ENCODE results near the gene TTC4.
"Not testable (repeated sequence)": the region's sequence is repeated elsewhere in the genome, so short reads cannot be mapped to it uniquely, and the experiment has no call there.

The TTC4 gene

DNA sequence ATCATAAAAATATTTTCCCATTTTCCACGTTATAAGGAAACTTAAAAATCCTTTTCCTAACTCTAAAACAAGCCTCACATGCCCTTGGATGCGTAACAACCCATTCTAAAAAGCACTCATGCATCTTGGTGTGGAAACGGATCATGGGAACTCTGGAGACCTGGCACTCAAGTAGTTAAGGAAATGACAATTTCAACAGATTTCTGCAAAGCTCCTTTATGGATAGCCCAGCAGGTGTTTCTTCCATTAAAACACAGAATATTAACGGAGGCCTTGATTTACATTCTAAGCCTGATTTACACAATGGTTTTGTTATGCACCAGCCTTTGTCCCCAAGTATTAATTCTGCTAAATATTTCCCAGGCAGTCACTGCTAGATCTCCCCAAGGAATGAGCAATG is 35.8 kb downstream of the TTC4 start:
- no peak for DNase-seq

DNA sequence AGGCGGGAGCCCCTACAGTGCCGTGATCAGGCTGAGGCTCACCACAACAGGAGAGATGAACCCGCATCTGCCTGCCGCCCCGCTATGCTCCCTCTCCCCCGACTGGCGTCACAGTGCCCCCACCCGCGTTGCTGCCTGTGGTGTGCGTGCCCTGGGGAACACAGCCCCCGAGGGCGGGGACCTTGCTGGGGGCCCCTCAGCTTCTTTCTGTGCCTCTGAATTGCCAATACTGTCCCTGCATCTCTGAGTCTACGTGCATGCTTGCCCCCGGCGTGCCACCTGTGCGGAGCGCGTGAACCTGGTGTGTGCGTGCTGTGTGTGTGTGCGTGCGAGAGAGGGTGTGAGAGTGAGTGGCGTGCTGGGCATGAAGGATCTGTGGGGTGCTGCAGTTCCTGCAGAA is 38.4 kb downstream of the TTC4 start:
- no peak for DNase-seq

DNA sequence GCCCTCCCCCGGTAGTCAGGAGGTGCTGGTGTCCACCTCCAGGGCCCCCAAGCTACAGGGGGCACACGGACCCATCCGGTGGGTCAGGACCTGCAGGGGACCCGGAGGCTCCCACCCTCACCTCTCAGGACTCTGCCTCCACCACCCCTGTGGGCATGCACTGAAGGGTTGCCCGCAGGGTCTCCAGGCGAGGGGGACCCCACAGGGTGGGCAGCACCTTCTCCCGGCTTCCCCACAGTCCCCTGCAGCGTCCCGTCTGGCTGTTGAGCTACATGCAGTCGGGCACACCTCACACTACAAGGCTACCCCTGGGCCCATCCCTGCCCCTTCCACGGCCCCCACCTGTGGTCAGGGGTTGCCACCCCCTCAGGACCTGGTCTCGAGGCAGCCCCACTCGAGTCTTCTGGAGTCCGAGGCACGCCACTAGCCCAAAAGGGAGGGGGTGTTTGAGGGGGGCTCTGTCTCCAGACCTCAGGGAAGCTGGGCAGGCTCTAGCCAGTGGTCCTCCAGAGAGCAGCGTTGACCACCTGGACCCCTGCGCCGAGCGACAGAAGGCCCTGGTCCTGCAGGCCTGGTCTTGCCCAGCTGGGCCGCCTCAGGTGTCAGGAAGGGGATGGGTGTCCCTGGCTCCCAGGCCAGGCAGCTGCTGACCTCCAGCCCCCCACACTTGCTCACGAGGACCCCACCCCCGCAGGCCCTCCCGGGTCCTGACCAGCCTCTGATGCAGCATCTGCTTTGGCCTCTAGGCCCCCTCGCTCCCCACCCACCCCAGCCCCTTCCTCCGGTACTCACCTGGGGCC is 39.0 kb downstream of the TTC4 start:
- DNase-seq: no peak

DNA sequence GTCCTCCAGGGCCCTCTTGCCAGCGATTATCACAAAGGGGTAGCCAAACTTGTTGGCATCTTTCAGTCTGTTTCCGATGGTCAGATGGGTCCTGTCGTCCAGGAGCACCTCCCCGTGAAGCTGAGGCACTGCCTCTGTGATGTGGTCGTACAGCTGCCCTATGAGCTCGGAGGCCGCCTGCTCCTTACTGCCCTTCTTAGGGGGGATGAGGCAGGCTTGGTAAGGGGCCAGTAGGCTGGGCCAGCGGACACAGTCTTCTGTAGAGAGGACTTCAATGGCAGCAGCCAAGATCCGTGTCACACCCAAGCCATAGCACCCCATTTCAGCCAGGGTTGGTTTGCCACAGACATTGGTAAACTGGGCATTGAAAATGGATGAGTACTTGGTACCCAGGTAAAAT is 42.2 kb downstream of the TTC4 start:
- no peak for DNase-seq

DNA sequence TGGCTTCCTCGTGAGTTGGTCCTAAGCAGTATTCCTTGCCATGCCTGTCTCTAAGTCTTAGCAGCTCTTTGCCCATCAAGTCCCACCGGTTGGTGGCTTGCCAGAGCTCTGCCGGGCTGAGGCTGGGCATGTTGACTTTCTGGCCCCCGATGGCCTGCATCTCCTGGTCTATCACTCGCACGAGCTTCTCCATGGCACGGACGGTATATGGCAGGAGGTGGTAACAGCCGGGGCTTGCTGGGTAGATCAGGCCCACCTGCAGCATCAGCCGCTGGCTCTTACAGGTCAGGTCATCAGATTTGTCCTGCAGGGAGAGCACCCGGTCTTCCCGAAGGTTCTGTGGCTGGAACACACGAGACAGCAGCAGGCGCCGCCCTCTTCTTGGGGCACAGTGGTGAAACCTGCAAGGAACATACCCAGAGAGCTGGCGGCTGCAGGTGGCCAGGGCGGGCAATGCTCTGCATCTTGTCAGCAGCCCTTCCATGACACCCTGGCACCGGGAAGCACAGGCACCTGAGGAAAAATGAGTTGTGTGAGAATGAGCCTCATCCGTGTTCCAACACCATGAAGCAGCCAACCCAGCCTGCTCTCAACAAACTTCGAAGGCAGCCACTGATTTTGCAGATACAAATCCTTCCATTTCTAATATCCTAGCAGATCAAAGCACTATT is 43.2 kb downstream of the TTC4 start:
- DNase-seq: no peak

DNA sequence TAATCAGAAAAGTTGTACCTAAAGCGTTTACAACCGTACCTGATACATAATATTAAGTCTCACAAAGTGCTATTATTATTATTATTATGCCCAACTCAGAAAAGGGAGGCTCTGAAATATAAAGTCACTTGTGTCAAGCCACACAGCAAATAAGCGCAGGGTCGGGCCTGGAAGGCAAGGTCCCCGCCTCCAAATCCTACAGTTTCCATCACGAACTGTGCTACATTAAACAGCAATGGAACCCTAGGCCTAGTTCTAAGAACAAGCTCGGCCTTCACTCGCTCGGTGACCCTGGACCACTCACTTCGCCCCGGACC is 48.1 kb downstream of the TTC4 start:
- DNase-seq: no peak

DNA sequence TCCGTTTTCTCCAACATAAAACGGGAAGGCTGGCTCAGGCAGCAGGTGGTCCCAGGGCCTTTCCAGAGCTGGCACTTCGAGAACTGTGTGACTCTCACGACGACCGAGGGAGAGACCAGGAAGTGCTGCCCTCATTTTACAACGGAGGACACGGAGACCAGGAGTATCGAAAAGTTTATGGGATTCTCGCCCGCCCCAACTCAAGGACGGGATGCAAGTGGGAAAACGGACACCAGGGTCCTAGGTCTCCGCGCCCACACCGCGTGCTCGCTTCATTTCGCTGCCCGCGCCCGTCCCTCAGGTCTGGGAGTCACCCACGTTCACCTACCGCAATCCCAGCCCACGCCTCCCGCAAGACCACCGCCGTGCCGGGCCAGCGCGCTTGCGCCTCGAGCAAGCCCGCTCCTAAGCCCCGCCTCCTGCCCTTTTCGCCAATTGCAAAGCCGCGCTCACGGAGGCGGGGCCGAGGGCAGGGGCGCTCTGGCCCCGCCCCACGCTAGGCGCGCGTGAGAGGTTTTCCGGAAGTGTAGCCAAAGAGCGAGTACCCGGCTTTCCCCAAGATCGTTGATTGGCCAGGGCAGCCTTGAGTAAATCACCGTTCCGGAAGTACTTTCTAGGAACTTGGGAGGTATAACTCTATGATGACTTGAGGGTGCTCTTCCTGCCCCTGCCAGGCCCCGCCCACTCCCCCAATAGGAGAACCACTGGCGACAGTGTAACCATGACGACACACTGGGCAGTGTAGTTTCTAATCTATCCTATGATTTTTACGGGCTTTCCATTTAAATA is 48.7 kb downstream of the TTC4 start, which contains the start of gene PARS2:
Gene PARS2 (minus strand): TSS at position 391 of the 789 bp plus-strand sequence. CDS start 5,362 bp downstream, outside the sequence.
- peak; percentile 98 for DNase-seq

DNA sequence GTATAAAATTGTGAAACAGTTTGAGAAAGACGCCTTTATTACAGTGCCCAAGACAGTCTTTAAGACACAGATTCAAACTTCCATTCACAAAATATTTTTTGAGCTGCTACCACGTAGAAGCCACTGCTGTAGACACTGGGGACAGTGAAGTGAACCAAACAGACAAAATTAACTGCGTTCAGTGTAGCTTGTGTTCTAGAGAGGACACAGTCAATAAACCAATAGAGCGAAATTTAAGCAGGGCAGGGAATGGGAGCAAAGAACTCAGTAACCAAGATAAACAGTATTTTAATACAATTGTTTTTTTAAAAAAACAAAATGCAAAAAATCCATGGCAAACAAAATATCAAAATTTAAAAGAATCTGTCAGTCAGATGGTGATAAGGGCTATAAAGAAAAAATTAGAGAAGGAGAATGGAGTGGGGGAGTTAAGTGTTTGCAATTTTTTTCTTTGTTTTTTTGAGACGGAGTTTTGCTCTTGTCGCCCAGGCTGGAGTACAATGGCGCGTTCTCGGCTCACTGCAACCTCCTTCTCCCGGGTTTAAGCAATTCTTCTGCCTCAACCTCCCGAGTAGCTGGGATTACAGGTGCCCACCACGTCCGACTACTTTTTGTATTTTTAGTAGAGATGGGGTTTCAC is 49.4 kb downstream of the TTC4 start:
- DNase-seq: no peak

DNA sequence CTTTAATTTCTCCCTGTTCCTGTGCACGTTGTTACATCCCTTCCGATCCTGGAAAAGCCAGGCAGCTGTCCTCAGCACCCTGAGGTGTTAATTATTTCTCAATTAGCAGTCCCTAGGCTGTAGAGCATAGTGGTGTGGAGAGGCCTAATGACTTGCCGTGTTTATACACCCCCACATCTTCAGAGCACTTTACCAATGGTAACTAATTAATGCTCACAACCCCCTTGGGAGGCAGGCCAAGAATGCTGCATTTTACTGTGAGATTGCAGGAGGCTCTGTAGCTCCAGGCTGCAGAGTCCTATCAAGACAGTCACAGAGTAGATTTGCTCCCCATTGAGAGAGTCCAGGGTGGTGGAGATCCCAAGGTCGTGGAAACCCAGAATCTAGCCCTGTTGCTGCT is 51.1 kb downstream of the TTC4 start:
- DNase-seq: no peak

DNA sequence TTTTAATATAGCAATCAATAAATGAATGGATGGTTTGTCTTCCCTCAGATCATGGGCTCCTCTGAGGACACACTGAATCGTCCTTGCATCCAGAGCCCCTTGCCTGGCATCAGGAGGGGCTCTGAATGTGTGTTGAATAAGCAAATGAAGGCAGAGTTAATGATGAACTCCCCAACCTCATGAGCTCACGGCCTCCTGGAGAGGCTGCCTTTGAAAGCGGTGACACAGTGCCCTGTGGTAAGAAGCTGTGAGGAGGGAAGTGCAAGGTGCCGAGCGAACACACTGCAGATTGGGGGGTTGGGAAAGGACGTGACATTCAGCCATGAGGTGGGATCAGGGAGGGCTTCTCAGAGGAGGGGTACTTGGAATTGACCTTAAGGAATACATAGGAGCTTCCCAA is 51.9 kb downstream of the TTC4 start:
- DNase-seq: no peak

DNA sequence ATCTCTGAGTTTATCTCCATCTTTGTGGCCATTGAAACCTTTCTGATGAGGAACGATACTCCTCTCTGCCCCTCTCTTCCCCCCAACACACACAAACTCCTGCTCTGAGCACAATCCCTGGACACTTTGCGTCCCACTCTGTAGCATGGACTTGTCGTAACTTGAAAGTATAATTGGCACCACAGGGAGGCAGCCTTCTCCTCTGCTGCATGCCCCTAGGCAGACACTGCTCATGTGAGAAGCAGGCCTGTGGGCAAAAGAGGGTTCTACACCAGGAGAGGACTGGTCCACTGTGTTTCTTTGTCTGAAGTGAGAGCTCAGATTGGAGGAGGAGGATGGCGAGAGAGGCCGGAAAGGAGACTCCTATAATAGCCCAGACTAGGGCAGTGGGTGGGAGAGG is 52.4 kb downstream of the TTC4 start:
- no peak for DNase-seq

DNA sequence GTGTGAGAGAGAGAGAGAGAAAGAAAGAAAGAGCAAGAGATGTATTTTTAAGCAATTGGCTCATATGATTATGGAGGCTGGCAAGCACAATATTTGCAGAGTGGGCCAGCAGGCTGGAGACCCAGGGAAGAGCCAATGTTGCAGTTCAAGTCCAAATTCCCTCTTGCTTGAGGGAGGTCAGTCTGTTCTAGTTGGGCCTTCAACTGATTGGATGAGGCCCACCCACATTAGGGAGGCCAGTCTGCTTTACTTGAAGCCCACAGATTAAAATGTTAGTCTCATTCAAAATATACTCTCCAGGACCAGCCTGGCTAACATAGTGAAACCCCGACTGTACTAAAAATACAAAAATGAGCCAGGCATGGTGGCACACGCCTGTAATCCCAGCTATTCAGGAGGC is 57.3 kb downstream of the TTC4 start:
- DNase-seq: no peak

DNA sequence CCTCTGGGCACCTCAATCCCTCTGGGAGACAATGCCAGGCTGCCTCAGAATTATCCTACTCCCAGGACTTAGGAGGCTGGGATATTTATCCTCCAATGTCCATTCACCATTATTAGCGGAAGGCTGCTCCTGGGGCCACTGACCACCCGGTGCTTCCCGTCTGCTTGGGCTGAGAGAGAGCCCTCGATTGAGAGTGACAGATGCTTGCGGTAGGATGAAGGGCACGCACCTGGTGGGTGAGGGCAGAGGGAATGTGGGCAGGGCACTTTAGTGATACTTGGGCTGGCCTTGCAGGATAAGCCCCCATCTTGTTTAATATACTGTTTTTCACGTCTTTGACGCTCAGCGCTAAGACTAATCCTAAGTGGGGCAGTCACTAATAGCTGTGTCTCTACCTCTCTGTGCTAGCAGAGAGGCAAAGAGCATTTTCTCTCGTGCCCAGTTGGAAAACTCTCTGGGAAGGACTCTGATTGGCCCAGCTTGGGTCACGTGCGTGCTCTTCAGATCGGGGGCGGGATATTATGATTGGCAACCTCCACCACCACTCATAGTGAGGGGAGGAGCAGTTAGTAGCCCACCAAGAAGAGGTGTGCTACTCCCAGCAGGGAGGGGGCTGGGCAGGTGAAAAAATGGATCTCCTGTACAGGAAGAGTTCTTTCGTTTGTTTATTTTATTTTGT is 59.3 kb downstream of the TTC4 start:
- DNase-seq: no peak

DNA sequence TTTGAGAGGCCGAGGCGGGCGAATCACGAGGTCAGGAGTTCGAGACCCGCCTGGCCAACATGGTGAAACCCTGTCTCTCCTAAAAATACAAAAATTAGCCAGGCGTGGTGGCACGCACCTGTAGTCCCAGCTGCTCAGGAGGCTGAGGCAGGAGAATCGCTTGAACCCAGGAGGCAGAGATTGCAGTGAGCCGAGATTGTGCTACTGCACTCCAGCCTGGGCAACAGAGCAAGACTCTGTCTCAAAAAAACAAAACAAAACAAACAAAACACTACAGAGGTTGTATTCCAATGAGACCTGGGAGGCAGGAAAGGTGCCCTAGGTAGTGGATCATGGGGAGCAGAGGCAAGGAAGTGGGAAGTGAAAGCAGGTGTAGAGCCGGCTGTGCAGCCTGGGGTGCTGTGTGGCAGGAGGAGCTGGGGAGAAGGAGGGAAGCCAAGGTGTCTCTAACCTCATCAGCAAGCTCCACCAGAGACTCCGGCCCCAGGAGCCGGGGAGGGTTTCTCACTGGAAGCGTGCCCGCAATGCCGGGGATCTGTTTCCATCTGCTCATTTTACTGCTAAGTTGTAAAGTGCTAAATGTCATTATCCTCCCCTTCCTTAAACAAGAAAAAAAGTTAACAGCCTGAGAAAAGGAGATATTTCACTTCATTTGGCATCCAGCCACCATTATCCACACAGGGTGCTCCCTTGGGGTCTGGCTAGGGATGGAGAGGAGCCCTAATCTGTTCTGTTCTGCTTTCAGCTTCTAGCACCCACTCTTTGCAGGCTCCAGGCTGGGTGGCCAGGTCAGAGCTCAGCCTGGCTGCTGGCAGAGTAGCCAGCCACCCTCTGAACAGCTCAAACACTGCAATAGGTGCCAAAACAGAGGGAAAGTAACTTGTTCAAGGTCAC is 60.4 kb downstream of the TTC4 start:
- not testable (repeated sequence) for DNase-seq

DNA sequence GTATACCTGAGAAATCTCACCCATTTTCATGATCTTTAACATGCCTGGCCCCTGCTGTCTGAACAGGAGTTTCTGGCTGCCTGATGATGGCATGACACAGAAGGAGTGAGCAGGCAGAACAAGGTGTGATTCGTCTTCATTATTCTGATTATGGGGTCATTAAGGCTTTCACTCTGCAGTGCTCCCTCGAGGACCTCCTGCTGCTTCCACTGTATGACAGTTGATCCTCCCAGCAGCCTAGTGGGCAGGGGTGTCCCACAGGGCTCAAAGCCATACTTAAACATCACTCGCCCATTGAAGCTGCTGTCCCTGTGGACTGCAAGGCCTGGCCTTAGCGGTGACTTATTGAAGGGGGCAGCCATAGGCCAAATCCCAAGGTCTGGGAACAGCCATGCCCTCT is 61.4 kb downstream of the TTC4 start:
- no peak for DNase-seq

DNA sequence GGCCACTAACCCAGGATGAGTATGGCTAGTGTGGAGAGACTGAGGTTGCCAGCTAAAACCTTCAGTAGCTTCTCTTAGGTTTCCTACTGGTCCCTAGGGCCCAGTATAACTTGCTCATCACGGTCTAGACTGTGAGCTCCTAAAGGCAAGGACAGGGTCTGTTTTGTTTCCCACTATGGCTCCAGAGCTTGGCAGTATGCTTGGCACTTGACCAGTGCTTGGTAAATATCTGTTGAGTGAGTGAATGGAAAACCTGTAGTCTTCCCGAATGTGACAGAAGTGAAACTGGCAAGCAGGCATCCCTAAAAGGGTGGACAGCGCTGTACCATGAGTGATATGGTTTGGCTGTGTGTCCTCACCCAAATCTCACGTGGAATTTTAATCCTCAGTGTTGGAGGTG is 61.8 kb downstream of the TTC4 start:
- DNase-seq: no peak

DNA sequence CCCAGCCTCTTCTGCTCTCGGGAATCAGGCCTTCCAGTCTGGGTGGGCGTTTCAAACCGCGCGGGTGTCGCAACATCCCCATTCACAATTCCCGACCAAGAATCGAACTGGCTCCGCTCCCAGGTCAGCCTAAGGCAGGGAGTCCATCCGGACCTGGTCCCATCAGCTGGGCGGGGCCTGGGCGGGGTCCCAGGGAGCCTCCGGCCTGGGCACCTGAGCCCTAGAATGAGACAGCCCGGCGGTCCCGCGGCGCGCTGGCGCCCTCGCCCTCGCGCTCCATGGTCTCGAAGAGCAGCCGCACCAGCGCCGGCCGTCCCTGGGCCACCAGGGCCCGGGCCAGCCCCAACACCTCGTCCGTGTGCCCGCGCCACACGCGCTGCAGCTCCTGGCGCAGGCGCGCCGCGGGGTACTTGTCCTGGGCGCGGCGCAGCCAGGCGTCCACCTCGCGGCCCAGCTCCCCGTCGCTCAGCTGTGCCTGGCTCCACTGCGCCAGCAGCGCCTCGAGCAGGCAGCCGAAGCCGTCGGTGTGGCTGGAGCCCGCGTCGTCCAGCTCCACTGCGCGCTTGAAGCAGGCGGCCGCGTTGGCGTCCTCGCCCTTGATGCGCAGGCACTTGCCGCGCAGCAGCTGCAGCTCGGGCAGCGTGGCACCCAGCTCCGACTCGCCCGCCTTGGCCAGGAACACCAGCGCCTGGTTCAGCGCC is 65.5 kb downstream of the TTC4 start:
- no peak for DNase-seq

DNA sequence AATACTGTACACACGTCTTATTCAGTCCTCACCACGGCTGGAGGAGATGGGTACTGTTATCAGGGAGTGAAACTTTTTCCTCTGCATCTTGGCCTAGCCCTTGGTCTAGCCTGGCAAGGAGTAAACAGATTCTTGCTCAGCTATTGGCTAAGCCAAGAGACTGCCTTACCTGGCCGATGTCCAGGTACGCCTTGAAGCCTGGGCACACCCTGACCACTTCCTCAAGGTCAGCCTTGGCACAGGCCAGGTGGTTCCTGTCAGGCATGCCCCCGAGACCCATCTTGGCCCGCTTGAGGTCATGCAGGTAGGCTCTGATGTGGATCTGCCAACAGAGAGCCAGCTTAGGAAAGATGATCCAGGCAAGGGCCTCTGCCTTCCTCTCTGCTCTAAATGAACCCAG is 66.5 kb downstream of the TTC4 start:
- no peak for DNase-seq

DNA sequence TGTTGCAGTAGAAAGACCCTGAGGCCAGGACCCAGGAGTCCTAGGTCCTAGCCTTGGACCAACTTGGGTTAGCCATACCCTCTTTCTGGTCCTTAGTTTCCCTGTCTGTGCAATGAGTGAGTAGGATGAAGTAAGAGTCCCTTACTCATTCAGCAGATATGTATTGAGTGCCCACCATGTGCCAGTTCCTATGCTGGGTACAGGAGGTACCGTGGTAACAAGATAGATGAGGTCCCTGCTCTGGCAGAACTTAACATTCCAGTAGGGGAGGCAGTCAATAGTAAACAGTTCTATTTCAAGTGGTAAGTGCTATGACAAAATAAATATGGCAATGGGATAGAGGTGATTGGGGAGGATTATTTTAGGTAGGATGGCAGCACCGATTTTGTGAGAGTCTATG is 66.9 kb downstream of the TTC4 start:
- DNase-seq: no peak

DNA sequence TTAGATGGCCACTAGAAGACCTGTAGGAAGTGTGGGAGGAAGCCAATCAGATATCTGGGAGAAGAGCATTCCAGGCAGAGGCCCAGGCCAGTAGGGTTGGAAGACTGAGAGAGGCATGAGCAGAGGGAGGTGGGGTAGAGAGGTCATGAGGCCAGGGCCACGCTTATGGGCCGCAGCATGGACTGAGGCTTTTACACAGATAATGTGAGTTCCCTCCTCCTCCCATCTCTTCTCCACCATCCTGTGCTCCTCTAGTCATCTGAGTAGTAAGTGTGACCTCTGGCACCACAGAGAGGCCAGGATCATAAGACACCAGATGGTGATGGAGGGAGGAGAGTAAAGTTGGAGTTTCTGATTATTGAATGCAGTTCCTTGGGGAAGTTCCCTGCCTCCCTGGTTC is 68.4 kb downstream of the TTC4 start:
- DNase-seq: no peak

DNA sequence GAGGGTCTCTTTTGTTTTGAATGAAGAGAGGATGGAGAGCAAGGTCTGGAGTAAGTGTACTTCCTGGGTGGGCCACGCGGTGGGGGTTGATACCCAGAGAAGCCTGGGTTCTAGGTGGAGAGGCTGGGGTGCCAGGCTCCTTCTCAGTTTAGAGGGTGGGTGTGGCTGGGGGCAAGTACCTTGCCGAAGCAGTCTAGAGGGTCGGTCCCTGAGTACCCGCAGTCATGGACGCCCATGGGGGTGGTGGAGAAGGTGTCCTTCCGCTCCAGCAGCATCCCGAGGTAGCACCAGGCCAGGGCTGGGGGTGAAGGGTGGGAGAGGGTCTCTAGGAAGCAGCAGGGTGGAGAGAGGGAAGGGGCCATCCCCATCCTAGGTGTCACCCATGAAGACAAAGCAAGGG is 71.1 kb downstream of the TTC4 start:
- no peak for DNase-seq
